ENCODE measurements around the gene E2F2.

The E2F2 gene

DNA sequence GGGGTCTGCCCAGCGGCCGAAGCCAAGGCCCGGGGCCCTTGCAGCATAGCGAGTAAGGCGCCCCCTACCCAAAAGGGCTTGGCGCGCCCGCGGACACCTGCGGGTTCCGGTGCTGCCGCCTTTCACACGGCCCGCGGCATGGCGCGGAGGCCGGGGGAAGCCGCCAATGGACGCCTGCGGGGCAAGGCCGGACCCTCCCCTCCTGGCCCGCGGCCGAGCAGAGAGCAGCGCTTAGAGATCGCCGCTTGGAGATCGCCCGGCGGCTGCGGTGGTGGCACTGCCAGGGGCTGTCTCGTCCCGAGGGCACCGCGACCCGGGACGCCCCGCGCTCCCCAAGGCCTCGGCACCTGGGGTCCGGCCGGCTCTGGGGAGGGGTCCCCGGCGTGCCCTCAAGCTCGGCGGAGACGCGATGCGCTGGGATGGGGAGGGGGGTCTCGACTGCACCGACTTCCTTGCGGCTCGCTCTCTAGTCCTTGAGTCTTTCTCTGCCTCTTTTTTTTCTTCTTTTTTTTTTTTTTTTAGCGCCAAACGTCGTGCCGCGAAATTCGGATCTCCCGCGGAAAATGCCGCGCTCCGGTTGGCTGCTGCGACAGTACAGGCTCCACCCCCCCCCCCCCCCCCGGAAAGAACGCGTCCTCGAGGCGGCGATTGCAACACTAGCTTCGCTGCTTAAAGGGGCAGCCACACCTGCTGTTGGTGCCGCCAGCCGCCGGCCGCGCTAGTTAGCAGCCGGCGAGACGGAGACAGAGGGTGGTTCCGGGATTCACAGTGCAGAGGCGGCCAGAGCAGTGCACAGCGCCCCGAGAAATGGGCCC is at the start of gene E2F2:
TSS of gene E2F2 (minus strand) at position 487 of the 815 bp plus-strand sequence. CDS start at position 47, 440 bp downstream.
- DNase-seq: peak; percentile 78 to 79

DNA sequence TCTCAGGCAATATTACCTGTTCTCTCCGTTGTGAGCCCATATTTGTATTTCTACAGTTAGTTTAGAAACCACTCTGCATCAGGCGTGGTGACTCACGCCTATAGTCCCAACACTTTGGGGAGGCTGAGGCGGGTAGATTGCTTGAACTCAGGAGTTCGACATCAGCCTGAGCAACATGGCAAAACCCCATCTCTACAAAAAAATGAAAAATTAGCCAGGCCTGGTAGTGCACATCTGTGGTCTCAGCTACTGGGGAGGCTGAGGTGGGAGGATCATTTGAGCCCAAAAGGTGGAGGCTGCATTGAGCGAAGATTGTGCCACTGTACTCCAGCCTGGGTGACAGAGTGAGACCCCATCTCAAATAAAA is 47.9 kb upstream of the E2F2 start:
- DNase-seq: no peak

- no peak for DNase-seq
These were observed 47.4 kb upstream of the E2F2 start for GRCh38 chr1:23578311-23578996.

- no peak for DNase-seq
These were observed 46.3 kb upstream of the E2F2 start for GRCh38 chr1:23577056-23578004.

- DNase-seq: no peak
These were observed 45.5 kb upstream of the E2F2 start for GRCh38 chr1:23576338-23577055.

- no peak for DNase-seq
These were observed 44.3 kb upstream of the E2F2 start for GRCh38 chr1:23575226-23575810.

- no peak for DNase-seq
These were observed 43.3 kb upstream of the E2F2 start for GRCh38 chr1:23574265-23574754.

- no peak for DNase-seq
These were observed 42.6 kb upstream of the E2F2 start for GRCh38 chr1:23573574-23574182.

GRCh38 chr1:23571465-23571864 is 40.4 kb upstream of the E2F2 start:
- no peak for DNase-seq

DNA sequence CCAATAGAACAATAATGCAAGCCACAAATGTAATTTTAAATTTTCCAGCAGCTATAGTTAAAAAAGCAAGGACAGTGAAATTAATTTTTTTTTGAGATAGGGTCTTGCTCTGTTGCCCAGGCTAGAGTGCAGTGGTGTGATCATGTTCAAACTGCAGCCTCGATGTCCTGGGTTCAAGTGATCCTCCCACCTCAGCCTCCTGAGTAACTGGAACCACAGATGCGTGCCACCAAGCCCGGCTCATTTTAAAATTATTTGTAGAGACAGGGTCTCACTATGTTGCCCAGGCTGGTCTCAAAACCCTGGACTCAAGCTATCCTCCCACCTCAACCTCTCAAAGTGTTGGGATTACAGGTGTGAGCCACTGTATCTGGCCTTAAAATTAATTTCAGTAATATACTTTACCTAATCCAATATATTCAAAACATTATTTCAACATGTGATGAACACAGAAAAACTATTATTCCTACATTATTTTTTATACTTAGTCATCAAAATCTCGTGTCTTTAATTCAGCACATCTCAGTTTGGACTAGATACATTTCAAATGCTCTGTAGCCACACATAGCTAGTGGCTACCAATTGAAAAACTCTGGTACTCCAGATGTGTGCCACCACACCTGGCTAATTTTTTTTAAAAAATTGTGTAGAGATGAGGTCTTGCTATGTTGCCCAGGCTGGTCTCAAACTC is 39.1 kb upstream of the E2F2 start:
- DNase-seq: no peak

- no peak for DNase-seq
These were observed 37.8 kb upstream of the E2F2 start for GRCh38 chr1:23568608-23569383.

DNA sequence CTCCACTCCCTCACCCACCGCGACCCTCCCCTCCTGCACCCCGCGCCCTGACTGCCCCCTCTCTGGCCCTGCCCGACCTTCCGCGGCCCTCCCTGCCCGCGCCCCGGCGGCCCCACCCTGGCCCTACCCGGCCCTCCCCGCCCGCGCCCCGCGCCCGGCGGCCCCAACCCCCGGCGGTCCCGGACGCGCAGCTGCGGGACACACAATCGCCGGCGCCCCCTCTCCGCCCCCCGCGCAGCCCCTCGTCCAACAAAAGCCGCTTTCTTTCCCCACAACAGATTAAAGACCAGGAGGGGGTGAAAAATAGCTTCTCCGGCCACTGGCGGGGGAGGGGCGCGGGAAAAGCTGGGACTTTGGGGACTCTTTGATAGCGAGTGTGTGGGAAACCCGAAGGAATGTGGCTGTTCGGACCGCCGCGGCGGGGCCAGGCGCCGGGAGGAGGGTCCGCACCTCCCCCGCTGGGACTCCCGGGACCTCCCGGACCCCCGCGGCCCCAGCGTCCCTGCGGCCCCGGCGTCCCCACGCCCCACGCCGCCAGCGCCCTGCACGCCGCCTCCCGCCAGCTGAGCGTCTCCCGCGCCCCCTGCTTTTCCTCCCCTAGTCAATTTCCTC is 37.1 kb upstream of the E2F2 start:
- no peak for DNase-seq

DNA sequence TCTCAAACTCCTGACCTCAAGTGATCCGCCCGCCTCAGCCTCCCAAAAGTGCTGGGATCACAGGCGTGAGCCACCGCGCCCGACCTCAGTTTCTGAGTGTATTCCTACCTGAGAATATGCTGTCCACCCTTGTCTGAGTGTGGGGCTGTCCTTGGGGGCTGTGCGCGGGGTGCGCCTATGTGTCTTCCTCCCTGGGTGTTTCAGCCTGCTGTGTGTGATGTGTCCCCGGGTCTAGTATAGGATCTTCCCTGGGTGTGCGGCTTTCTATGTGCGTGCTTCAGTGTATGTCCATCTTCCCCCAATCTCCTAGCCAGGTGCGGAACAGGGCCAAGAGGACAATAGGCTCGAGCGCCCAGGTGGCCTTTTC is 36.6 kb upstream of the E2F2 start:
- DNase-seq: no peak

DNA sequence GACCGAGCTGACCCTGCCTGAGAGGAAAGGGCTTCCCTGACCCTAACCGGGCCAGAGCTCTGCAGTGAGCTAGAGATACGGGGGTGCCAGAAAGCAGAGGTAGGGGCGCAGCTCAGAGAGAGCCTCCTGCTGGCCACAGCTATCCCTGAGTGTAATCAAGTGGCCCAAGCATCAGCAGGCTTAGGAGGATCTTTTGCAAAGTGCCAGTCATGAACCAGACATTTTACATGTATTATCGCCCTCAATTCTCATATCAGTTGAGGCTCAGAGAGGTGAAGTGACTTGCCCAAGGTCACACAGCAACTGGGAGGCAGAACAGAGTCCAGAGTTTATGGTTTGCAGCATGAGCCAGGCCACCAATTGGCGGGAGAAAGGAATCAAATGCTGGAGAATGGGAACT is 35.3 kb upstream of the E2F2 start:
- no peak for DNase-seq

- no peak for DNase-seq
These were observed 34.7 kb upstream of the E2F2 start for GRCh38 chr1:23565776-23566175.

DNA sequence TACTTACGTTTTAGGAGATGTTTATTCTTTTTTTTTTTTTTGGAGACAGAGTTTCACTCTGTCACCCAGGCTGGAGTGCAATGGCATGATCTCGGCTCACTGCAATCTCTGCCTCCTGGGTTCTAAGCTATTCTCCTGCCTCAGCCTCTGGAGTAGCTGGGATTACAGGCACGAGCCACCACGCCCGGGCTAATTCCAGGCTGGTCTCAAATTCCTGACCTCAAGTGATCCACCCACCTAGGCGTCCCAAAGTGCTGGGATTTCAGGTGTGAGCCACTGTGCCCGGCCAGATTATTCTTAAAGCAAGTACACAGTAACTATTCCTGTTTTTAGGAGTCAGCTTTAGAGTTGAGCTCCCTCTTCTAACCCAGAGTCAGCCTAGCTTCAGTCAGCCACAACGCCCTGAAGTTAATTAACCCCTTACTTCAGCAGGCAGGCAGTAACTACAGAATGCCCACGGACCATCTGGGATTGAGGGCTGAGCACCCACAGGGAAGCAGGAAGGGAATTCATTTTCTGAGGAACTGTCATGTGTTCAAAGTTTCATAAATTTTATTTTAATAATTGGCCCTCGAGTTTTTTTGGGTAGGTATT is 33.6 kb upstream of the E2F2 start:
- DNase-seq: no peak

DNA sequence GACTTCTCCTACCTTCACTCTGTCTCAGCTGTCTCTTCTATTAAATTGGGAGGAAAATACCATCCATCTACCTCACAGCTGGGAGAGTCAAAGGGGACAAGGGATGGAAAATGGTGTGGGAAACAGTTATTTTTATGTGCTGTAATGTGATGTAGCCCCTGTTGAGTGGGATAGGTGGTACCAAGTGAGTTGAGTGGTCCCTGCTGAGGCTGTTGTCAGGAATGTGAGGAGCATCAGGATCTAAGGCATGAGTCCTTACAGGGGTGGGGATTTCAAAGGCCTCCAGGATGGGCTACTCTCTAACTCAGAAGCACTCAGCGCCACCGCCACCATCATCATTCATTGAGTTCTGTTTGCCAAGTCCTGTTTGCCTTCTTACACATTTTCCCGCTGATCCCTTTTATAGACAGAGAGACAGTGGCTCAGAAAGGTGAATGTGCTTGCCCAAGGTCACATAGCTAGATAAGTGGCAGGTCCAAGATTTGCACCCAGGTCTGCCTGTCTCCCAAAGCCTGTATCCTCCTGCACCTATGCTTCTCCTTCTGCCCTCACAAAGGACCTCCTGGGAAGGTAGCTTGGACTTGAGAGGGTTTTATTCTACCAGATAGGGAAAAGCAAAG is 32.8 kb upstream of the E2F2 start:
- no peak for DNase-seq

DNA sequence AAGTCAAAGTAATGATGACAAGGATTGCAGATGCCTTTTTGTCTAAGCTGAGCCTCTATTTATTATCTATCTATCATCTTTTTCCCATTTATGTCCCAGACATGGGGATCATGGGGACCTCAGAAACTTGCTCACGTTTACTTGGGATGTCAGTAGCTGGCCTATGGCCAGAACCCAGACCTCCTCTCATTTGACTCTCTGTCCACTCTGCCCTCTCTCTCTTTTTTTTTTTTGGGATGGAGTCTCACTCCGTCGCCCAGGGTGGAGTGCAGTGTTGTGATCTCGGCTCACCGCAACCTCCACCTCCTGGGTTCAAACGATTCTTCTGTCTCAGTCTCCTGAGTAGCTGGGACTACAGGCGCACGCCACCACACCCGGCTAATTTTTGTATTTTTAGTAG is 32.0 kb upstream of the E2F2 start:
- no peak for DNase-seq

Measured in Kasumi-1 (cell line).